Stimulated activated CD8-positive, alpha-beta memory T cell treated with anti-CD3 and anti-CD28 coated beads, Interleukin-2, amount 100 ng/mL, for 48 hours (primary cell): ENCODE data around the gene FBXO22.
"Not testable (repeated sequence)": the region's sequence is repeated elsewhere in the genome, so short reads cannot be mapped to it uniquely, and the experiment has no call there.

Source experiments
- DNase-seq, 2 donors: peaks; one replicate each; pipeline ENCODE4 v3.0.0-alpha.2; 2020; ENCODE audit warnings: low read depth in 2 of 2

Gene FBXO22

GRCh38 chr15:75981149-75981815 lies 77.6 kb downstream of the FBXO22 start:
- no peak for DNase-seq

- DNase-seq = no peak
These were observed 78.8 kb downstream of the FBXO22 start for GRCh38 chr15:75982468-75982867.

- not testable (repeated sequence) for DNase-seq
These were observed 81.0 kb downstream of the FBXO22 start for GRCh38 chr15:75984706-75985105.

GRCh38 chr15:75985971-75986370 lies 82.3 kb downstream of the FBXO22 start:
- DNase-seq = no peak

GRCh38 chr15:75989045-75989444 lies 85.4 kb downstream of the FBXO22 start:
- no peak for DNase-seq

GRCh38 chr15:75989875-75990274 lies 86.2 kb downstream of the FBXO22 start:
- DNase-seq = no peak
